ENCODE data around the gene GLCE. TPM values are rescaled to one million over a fixed set of nuclear protein-coding genes. Genes with fewer than 3 reads are reported as not detected.

Gene GLCE
- total and polyA plus RNA-seq, 2 experiments from 2014 or later, result 9.7 to 17.1 TPM

GRCh38 chr15:69146724-69147435 lies 13.6 kb upstream of the GLCE start:
- no peaks in the 10 kb centered on the region for H3F3A ChIP-seq (ENCODE audit: insufficient read depth)
- no peak for DNase-seq
- H2AFZ ChIP-seq, result no peak overlapping the region
- H3K9me3 ChIP-seq (ENCODE audit: low read depth), result no peaks in the 10 kb centered on the region
- WGBS, 2 experiments (ENCODE audit: low coverage in 1 of 2, low lambda C conversion rate in 2 of 2, missing lambda C conversion rate in 2 of 2), result 56 to 59% methylated on average over 9 of the region's 9 CpGs
- no peak overlapping the region for H3K4me3 ChIP-seq
- H3K9me2 ChIP-seq (ENCODE audit: insufficient read depth), result no peaks in the 10 kb centered on the region
- no peak overlapping the region for H3K27ac ChIP-seq
- in situ Hi-C loops (cut with MboI), result no loop called here
- no peaks in the 10 kb centered on the region for H4K20me1 ChIP-seq (ENCODE audit: insufficient read depth)
- no peaks in the 10 kb centered on the region for H3K4me1 ChIP-seq (ENCODE audit: insufficient read depth)
- no peaks in the 10 kb centered on the region for H3K36me3 ChIP-seq (ENCODE audit: low read depth)
- no peak for TF ChIP-seq EZH2phosphoT487 (IDR thresholded peaks at IDR 0.05; ENCODE audit: insufficient read depth, low read depth)
- no peak for TF ChIP-seq EZH2 (IDR thresholded peaks at IDR 0.05; ENCODE audit: insufficient read depth, poor library complexity, severe bottlenecking)
- no peak overlapping the region for H3K9ac ChIP-seq
- H3K4me2 ChIP-seq (ENCODE audit: unreplicated experiment), result no peak overlapping the region
- H3K79me2 ChIP-seq (ENCODE audit: insufficient read depth), result no peaks in the 10 kb centered on the region
- H3K27me3 ChIP-seq (replicated peaks; ENCODE audit: insufficient read depth), result peaks cover 83% of the 10 kb centered on the region

- in situ Hi-C loops (cut with MboI), result no loop called here
- Histone ChIP-seq H3K27me3 (replicated peaks; ENCODE audit: insufficient read depth) (peaks cover 77% of the 10 kb centered on the region), H4K20me1 (ENCODE audit: insufficient read depth) (no peaks in the 10 kb centered on the region), H3K4me2 (ENCODE audit: unreplicated experiment) (no peak overlapping the region), H2AFZ (no peak overlapping the region), H3K9ac (no peak overlapping the region), H3K4me3 (no peak overlapping the region), H3K27ac (no peak overlapping the region), H3K79me2 (ENCODE audit: insufficient read depth) (no peaks in the 10 kb centered on the region), H3K9me2 (ENCODE audit: insufficient read depth) (no peaks in the 10 kb centered on the region), H3K36me3 (ENCODE audit: low read depth) (no peaks in the 10 kb centered on the region), H3K4me1 (ENCODE audit: insufficient read depth) (no peaks in the 10 kb centered on the region), H3K9me3 (ENCODE audit: low read depth) (no peaks in the 10 kb centered on the region), H3F3A (ENCODE audit: insufficient read depth) (no peaks in the 10 kb centered on the region)
- TF ChIP-seq EZH2phosphoT487 (IDR thresholded peaks at IDR 0.05; ENCODE audit: insufficient read depth, low read depth), result no peak
- 64 to 67% methylated on average over 1 of the region's 1 CpG for WGBS, 2 experiments (ENCODE audit: low coverage in 1 of 2, low lambda C conversion rate in 2 of 2, missing lambda C conversion rate in 2 of 2)
- DNase-seq, result no peak
Measured at GRCh38 chr15:69148465-69148864, 12.0 kb upstream of the GLCE start.

GRCh38 chr15:69149163-69149562 lies 11.3 kb upstream of the GLCE start:
- in situ Hi-C loops (cut with MboI), result no loop called here
- H3K27me3 ChIP-seq (replicated peaks; ENCODE audit: insufficient read depth), result peaks cover 70% of the 10 kb centered on the region
- no peak for DNase-seq

GRCh38 chr15:69149803-69150202 lies 10.6 kb upstream of the GLCE start:
- Histone ChIP-seq H3K9me3 (ENCODE audit: low read depth) (no peaks in the 10 kb centered on the region), H3K4me2 (ENCODE audit: unreplicated experiment) (no peak overlapping the region), H2AFZ (no peak overlapping the region), H3K9ac (no peak overlapping the region), H3K4me1 (ENCODE audit: insufficient read depth) (peaks cover 10% of the 10 kb centered on the region), H3K4me3 (no peak overlapping the region), H3K79me2 (ENCODE audit: insufficient read depth) (no peaks in the 10 kb centered on the region), H3F3A (ENCODE audit: insufficient read depth) (0 out of 2 replicates have a peak, but pooled peaks cover 3% of the 10 kb centered on the region), H3K27ac (no peak overlapping the region), H4K20me1 (ENCODE audit: insufficient read depth) (no peaks in the 10 kb centered on the region), H3K36me3 (ENCODE audit: low read depth) (no peaks in the 10 kb centered on the region), H3K9me2 (ENCODE audit: insufficient read depth) (no peaks in the 10 kb centered on the region), H3K27me3 (replicated peaks; ENCODE audit: insufficient read depth) (peaks cover 63% of the 10 kb centered on the region)
- no peak for DNase-seq
- no peak for TF ChIP-seq EZH2phosphoT487 (IDR thresholded peaks at IDR 0.05; ENCODE audit: insufficient read depth, low read depth)
- no peak for TF ChIP-seq EZH2 (IDR thresholded peaks at IDR 0.05; ENCODE audit: insufficient read depth, poor library complexity, severe bottlenecking)
- in situ Hi-C loops (cut with MboI), result no loop called here
- WGBS, 2 experiments (ENCODE audit: low coverage in 1 of 2, low lambda C conversion rate in 2 of 2, missing lambda C conversion rate in 2 of 2), result 48 to 50% methylated on average over 2 of the region's 2 CpGs

More at GRCh38 chr15:69149163-69149562, 11.3 kb upstream of the GLCE start:
- no peaks in the 10 kb centered on the region for H3K36me3 ChIP-seq (ENCODE audit: low read depth)
- peaks cover 3% of the 10 kb centered on the region for H3K4me1 ChIP-seq (ENCODE audit: insufficient read depth)
- no peak overlapping the region for H3K4me3 ChIP-seq
- TF ChIP-seq EZH2 (IDR thresholded peaks at IDR 0.05; ENCODE audit: insufficient read depth, poor library complexity, severe bottlenecking), result no peak
- TF ChIP-seq EZH2phosphoT487 (IDR thresholded peaks at IDR 0.05; ENCODE audit: insufficient read depth, low read depth), result no peak
- no peaks in the 10 kb centered on the region for H3K9me3 ChIP-seq (ENCODE audit: low read depth)
- no peak overlapping the region for H3K4me2 ChIP-seq (ENCODE audit: unreplicated experiment)
- no peaks in the 10 kb centered on the region for H3K9me2 ChIP-seq (ENCODE audit: insufficient read depth)
- no peaks in the 10 kb centered on the region for H4K20me1 ChIP-seq (ENCODE audit: insufficient read depth)
- no peak overlapping the region for H2AFZ ChIP-seq
- no peaks in the 10 kb centered on the region for H3F3A ChIP-seq (ENCODE audit: insufficient read depth)
- 23 to 26% methylated on average over 2 of the region's 2 CpGs for WGBS, 2 experiments (ENCODE audit: low coverage in 1 of 2, low lambda C conversion rate in 2 of 2, missing lambda C conversion rate in 2 of 2)
- H3K27ac ChIP-seq, result no peak overlapping the region
- H3K9ac ChIP-seq, result no peak overlapping the region
- H3K79me2 ChIP-seq (ENCODE audit: insufficient read depth), result no peaks in the 10 kb centered on the region

All from GM23248 (cell line).